ENCODE results near the gene LGI4. TPM values are rescaled to one million over a fixed set of nuclear protein-coding genes. Genes with fewer than 3 reads are reported as not detected.

The LGI4 gene
- total RNA-seq, 1 experiment from 2014 or later: not detected

GRCh38 chr19:35176181-35176570 lies 41.3 kb upstream of the LGI4 start:
- Histone ChIP-seq H3K36me3 (ENCODE audit: insufficient read depth, low read length, poor library complexity, severe bottlenecking) (no peaks in the 10 kb centered on the region), H3K27ac (ENCODE audit: low read depth, low read length, poor library complexity, severe bottlenecking) (no peak overlapping the region), H3K9me3 (ENCODE audit: low read depth, low read length, poor library complexity, severe bottlenecking) (no peaks in the 10 kb centered on the region), H3K27me3 (replicated peaks; ENCODE audit: insufficient read depth, low read depth, low read length, poor library complexity) (no peaks in the 10 kb centered on the region), H3K4me1 (ENCODE audit: insufficient read depth, low read length, poor library complexity, severe bottlenecking) (no peaks in the 10 kb centered on the region), H3K4me3 (ENCODE audit: low read depth, low read length, poor library complexity, severe bottlenecking) (no peak overlapping the region)
- no TSS peak for BruUV-seq (replicated peaks)
- ChIA-PET CTCF (no interaction called here), POLR2A (ENCODE audit: low non-redundant PET) (no interaction called here)
- no peak for TF ChIP-seq CTCF (conservative IDR thresholded peaks at IDR 0.05; ENCODE audit: low read depth, low read length)
- TF ChIP-seq EZH2 (IDR thresholded peaks at IDR 0.05; ENCODE audit: borderline replicate concordance, low read depth, low read length, poor library complexity, severe bottlenecking): no peak
- DNase-seq (ENCODE audit: low spot score): no peak
- intact Hi-C loops (cut with micrococcal nuclease; ENCODE audit: unreplicated experiment): no loop called here

- CTCF ChIA-PET: no interaction called here
Observed at GRCh38 chr19:35174226-35174625, 39.4 kb upstream of the LGI4 start.

GRCh38 chr19:35171730-35172129 lies 36.9 kb upstream of the LGI4 start:
- no peaks in the 10 kb centered on the region for H3K9me3 ChIP-seq (ENCODE audit: low read depth, low read length, poor library complexity, severe bottlenecking)
- CTCF ChIA-PET: no interaction called here
- POLR2A ChIA-PET (ENCODE audit: low non-redundant PET): no interaction called here
- BruUV-seq (replicated peaks): no TSS peak
- intact Hi-C loops (cut with micrococcal nuclease; ENCODE audit: unreplicated experiment): no loop called here
- TF ChIP-seq CTCF (conservative IDR thresholded peaks at IDR 0.05; ENCODE audit: low read depth, low read length) (no peak), EZH2 (IDR thresholded peaks at IDR 0.05; ENCODE audit: borderline replicate concordance, low read depth, low read length, poor library complexity, severe bottlenecking) (no peak)
- H3K27me3 ChIP-seq (replicated peaks; ENCODE audit: insufficient read depth, low read depth, low read length, poor library complexity): no peaks in the 10 kb centered on the region
- DNase-seq (ENCODE audit: low spot score): no peak
- no peak overlapping the region for H3K4me3 ChIP-seq (ENCODE audit: low read depth, low read length, poor library complexity, severe bottlenecking)
- no peak overlapping the region for H3K27ac ChIP-seq (ENCODE audit: low read depth, low read length, poor library complexity, severe bottlenecking)
- H3K36me3 ChIP-seq (ENCODE audit: insufficient read depth, low read length, poor library complexity, severe bottlenecking): no peaks in the 10 kb centered on the region
- no peaks in the 10 kb centered on the region for H3K4me1 ChIP-seq (ENCODE audit: insufficient read depth, low read length, poor library complexity, severe bottlenecking)

More at GRCh38 chr19:35174226-35174625, 39.4 kb upstream of the LGI4 start:
- intact Hi-C loops (cut with micrococcal nuclease; ENCODE audit: unreplicated experiment): no loop called here
- no TSS peak for BruUV-seq (replicated peaks)
- no peak for DNase-seq (ENCODE audit: low spot score)
- TF ChIP-seq EZH2 (IDR thresholded peaks at IDR 0.05; ENCODE audit: borderline replicate concordance, low read depth, low read length, poor library complexity, severe bottlenecking) (no peak), CTCF (conservative IDR thresholded peaks at IDR 0.05; ENCODE audit: low read depth, low read length) (no peak)
- no peaks in the 10 kb centered on the region for H3K36me3 ChIP-seq (ENCODE audit: insufficient read depth, low read length, poor library complexity, severe bottlenecking)
- H3K27ac ChIP-seq (ENCODE audit: low read depth, low read length, poor library complexity, severe bottlenecking): no peak overlapping the region
- H3K4me3 ChIP-seq (ENCODE audit: low read depth, low read length, poor library complexity, severe bottlenecking): no peak overlapping the region
- H3K4me1 ChIP-seq (ENCODE audit: insufficient read depth, low read length, poor library complexity, severe bottlenecking): no peaks in the 10 kb centered on the region
- H3K9me3 ChIP-seq (ENCODE audit: low read depth, low read length, poor library complexity, severe bottlenecking): no peaks in the 10 kb centered on the region
- H3K27me3 ChIP-seq (replicated peaks; ENCODE audit: insufficient read depth, low read depth, low read length, poor library complexity): no peaks in the 10 kb centered on the region
- POLR2A ChIA-PET (ENCODE audit: low non-redundant PET): no interaction called here

Data from A673 (cell line).